HG02943 (cell line): Measurements from ENCODE around the gene ARHGAP28.

Experiments
- ATAC-seq: cut with Tn5 transposase; IDR thresholded peaks from one replicate; pipeline ENCODE4 v1.9.1; 2021; ENCODE audit warnings: mild to moderate bottlenecking, low read depth, moderate library complexity; ENCODE audit not compliant: unreplicated experiment

Gene ARHGAP28

DNA sequence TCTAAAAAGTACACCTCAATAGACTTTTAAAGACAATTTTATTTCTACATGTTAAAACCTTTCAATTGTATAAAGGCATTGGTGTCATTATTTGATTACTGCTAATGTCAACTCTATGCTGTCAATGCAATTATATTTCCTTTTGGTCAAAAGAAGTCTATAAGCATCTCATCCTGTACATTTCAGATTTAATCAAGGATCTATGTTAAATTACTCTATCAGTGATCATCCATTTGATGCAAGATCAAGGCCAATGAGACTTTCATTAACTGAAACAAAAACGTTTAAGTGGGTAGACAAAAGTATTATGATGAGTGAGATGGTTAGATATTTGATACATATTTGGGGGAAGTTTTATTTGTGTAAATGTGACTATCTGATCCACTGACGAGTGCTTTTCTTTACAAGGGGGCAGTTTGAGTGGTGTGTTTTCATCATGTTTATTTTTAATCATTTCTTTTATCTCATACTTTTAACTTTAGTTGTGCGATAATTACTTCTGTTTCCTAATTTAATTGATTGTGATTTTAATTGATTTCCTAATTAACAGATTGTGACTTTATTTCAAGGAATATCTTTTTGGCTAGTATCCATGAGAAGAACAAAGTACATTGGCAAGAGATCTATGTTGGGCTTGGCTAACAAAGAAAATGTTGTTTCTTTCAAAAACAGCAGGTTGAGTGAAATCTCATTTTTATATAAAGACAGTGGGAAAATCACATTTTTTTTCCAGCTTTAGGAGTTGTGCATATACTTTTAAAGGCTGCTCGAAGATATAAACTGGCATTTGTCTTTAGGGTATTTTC lies 1.1 kb downstream of the ARHGAP28 start:
- no peak for ATAC-seq

DNA sequence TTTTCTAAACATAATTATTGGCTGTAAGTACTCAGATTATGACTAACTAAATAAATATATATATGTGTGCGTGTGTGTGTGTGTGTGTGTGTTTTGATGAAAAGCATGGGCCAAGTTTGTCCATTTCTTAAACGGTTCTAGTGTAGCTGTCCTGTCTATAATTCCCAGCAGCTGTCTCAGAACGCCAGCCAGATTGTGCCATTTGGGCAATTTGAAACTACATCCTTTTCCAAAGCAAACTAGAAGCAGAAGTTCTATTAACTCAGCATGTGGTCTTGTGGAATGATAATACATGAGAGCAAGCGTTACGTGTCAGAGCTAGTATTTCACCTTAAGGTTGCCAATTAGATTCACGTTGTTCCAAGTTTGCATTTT lies 1.7 kb downstream of the ARHGAP28 start:
- no peak for ATAC-seq

DNA sequence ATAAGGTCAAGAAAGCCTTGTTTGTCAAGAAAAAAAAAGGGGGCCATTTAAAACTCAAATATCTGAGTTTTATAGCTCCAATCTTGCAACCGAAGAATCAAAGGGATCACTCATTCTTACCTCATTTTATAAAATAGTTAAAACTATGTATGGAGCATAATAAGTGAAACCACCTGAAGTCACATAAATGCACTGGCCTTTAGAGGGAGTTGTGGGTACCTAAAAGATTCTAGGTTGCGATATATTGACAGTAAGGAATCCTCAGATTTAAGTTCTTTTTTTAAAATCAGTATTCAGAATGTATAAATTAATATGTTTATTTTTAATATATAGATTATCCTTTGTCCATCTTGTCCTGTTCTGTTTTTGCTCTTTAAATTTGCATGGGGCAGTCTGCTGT lies 3.4 kb downstream of the ARHGAP28 start:
- ATAC-seq: no peak

GRCh38 chr18:6733758-6734157 lies 4.2 kb downstream of the ARHGAP28 start:
- ATAC-seq: no peak

GRCh38 chr18:6734726-6735430 lies 5.4 kb downstream of the ARHGAP28 start:
- no peak for ATAC-seq

GRCh38 chr18:6737833-6738232 lies 8.3 kb downstream of the ARHGAP28 start:
- no peak for ATAC-seq

- no peak for ATAC-seq
Measured at GRCh38 chr18:6738622-6739021, 9.1 kb downstream of the ARHGAP28 start.

GRCh38 chr18:6741232-6741663 lies 11.7 kb downstream of the ARHGAP28 start:
- ATAC-seq: no peak

- no peak for ATAC-seq
Measured at GRCh38 chr18:6741786-6742185, 12.3 kb downstream of the ARHGAP28 start.

DNA sequence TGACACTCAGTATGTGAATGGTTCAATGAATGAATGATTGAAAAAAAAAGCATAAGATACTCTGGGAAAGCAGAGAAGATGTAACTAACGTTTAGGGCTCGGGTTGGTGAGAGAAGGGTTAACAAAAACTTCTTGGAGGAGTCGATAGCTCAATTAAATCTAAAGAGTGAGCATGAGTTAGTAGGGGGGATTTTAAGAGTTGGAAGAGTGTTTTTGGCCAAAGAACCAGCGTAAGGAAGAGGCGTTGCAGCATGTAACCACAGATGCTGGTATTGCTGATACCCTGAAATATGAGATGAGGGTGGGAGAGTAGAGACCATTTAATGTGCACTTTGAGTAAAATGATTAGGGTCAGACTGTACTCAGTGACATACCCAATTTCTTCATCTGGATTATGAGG lies 14.5 kb downstream of the ARHGAP28 start:
- ATAC-seq: no peak

DNA sequence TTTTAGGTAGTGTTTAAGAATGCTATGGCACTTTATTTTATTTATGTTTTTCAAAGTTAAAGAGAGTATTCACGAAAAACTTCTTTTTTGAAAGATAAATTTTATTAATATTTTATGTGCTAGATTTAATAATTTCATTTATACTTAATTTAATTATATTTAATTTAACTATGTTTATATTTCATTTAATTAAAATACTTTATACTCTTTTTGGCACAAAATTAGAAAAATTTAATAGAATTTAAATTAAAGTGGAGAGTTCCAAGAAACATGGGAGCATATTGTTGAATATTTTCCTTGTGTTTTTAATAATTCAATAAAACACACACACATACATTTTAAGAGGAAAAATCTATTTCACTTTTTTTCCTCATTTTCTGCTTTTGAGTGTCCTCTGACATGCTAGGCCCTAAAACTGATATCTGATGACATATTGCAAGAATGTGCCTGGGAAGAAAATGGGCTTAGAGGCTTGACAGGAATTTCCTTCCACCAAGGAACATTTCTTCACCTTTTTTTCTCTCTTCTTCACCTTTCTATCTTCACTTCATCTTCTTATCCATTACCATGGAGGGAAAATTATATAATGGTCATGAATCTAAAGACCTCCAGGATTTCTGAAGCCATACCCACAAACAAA lies 15.4 kb downstream of the ARHGAP28 start:
- ATAC-seq: no peak

GRCh38 chr18:6745504-6746031 lies 16.1 kb downstream of the ARHGAP28 start:
- ATAC-seq: no peak

DNA sequence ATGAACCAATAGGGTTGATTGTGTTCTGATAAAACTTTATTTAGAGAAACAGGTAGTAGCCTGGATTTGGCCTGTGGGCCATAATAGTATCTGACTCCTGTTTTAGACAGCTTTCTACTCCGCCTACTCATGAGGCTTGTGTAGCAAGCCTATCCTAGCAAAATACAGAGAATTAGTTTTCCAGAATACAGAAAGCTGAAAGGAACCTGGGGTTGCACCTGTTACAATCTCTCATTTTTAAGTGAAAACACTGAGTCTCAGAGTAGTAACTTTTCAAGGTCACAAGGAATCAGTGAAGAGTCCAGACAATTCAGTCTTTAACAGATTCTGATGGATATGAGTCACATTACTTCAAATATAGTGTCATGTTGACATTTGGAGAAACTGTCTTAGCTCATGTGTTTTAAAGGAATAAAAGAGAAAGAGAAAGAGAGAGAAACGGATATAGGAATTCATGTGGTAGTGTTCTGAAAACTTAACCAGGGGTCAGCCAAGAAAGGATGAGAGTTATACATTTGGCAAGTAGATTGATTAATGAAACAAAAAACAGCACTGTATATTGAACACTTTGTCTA lies 17.0 kb downstream of the ARHGAP28 start:
- no peak for ATAC-seq

GRCh38 chr18:6747646-6748045 lies 18.1 kb downstream of the ARHGAP28 start:
- no peak for ATAC-seq

DNA sequence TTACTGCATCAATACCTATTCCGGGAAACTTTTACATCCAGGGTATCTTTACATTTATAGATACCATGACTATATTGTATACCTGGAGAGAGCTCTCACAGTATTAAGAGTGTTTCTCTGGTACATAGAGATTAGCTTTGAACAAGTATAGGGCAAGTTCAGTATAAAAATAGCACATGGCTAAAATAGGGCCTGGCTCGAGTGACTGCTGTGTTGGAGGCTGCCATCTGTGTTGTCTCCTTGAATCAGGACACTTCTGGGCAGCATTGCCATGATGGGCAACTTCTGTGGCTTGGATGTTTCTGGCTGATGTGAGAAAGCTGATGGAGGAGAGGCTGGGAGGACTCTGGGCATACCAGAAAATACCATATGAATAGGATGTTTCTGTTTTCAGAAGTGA lies 18.7 kb downstream of the ARHGAP28 start:
- ATAC-seq: no peak

- ATAC-seq: no peak
Measured at GRCh38 chr18:6750411-6750810, 20.9 kb downstream of the ARHGAP28 start.

GRCh38 chr18:6751222-6751621 lies 21.7 kb downstream of the ARHGAP28 start:
- no peak for ATAC-seq

DNA sequence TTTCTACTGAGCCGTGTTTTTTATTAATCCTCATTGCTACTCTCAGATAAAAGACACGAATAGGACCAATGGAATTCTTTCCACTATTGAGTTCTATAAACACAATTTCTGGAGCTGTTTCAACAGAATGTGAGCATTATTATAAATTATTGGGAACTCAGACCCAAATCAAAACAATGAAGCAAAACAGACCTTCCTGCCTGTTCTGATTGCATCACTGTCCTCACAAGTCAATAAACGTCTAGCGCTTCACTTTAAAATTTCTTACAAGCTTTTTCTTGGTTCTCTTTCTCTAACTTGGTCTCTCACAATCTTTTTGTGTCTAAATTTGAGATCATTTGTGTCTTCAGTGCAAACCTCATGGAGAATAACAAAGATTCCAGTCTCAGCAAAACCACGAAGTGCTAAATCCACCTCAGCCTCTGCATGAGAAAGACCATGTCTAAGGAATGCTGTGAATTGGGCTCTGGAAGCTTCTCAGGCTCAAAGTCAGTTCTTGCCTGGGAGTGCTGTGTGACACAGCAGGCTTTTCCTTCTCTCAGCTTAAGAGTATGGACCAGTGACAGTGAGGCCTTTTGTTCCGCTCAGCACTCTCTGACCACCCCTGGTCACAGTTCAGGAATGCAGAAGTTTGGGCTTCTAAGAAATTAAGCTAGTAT lies 22.8 kb downstream of the ARHGAP28 start:
- no peak for ATAC-seq

DNA sequence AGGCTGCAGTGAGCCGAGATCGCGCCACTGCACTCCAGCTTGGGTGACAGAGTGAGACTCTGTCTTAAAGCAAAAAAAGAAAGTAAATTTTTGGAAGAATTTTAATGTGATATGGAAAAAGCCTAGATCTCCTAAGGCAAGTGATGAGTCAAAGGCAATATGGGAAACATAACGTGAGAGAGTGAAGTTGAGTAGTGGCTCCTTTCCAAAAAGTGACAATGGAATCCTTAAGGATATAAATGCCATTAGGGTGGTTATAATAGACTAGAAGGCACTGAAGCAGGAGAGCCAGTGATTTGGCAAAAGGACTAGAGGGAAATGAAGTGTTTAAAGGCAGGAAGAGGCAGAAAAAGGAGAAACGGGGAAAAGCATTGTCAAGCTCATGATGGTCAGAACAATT lies 25.6 kb downstream of the ARHGAP28 start:
- ATAC-seq: no peak

GRCh38 chr18:6757931-6758330 lies 28.4 kb downstream of the ARHGAP28 start:
- no peak for ATAC-seq
